ENCODE measurements around the gene SMIM44.

Gene SMIM44

GRCh38 chr19:3433805-3434540 is 49.3 kb downstream of the SMIM44 start:
- DNase-seq, result no peak

DNA sequence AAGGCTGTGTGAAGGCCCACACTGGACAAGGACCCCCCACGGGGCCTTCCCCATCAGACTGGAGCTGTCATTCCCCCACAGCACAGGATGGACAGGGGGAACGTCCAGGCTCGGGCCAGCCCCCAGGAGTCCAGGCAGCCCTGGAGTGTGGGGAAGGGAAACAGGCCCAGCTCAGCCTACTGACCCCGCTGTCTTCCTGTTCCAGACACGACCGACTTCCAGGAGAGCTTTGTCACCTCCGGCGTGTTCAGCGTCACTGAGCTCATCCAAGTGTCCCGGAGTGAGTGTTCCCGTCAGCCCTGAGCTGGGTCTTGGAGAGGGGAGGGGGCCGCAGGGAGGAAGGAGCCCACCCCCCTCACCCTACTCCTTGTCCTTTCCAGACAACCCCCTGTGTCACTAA is 49.9 kb downstream of the SMIM44 start:
- DNase-seq, result no peak
